Measurements from ENCODE around the gene KANSL1. TPM values are rescaled to one million over a fixed set of nuclear protein-coding genes. Genes with fewer than 3 reads are reported as not detected.

The KANSL1 gene
- total and polyA plus RNA-seq, 2 experiments from 2014 or later: 49.0 to 206 TPM

DNA sequence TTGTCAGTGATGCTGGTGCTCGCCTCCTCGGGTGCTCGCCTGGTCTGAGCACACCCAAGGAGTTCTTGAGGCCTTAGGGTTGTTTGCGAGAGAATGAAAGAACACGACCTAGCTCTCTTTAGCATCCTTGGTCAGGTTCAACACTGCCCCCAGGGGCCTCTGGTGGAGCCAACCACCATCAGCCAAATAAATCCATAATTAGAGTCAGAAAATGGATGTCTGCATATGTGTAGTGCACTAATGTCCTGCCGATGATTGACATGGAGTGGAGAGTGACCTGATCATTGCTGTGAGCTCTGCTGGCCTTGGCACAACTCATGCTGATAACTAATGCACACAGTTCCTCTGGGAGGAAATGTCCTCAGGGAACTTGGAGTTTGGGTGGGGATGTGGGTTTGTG, 202.3 kb downstream of the KANSL1 start:
- H2AFZ ChIP-seq: no peak overlapping the region
- H3K27ac Mint-ChIP-seq: no peak overlapping the region
- H3K36me3 Mint-ChIP-seq (ENCODE audit: low read depth): no peaks in the 10 kb centered on the region
- no peak for ATAC-seq
- no peaks in the 10 kb centered on the region for H3K79me2 ChIP-seq (replicated peaks; ENCODE audit: insufficient read depth)
- no peak overlapping the region for H3K4me3 ChIP-seq
- H3K36me3 ChIP-seq (ENCODE audit: insufficient read depth): no peaks in the 10 kb centered on the region
- H3K4me2 ChIP-seq: no peak overlapping the region
- H3K4me3 Mint-ChIP-seq: no peak overlapping the region
- TF ChIP-seq ZNF331 (CRISPR knock-in tag; IDR thresholded peaks at IDR 0.05; ENCODE audit: low read depth) (no peak), CREB1 (CRISPR knock-in tag; IDR thresholded peaks at IDR 0.05; ENCODE audit: low read depth) (no peak), JUNB (IDR thresholded peaks at IDR 0.05; ENCODE audit: unreplicated experiment) (no peak), POLR2AphosphoS5 (IDR thresholded peaks at IDR 0.05; ENCODE audit: low read depth) (no peak), EZH2phosphoT487 (IDR thresholded peaks at IDR 0.05; ENCODE audit: unreplicated experiment) (no peak), ZNF114 (CRISPR knock-in tag; IDR thresholded peaks at IDR 0.05) (no peak)
- TF ChIP-seq, protein P1, sequence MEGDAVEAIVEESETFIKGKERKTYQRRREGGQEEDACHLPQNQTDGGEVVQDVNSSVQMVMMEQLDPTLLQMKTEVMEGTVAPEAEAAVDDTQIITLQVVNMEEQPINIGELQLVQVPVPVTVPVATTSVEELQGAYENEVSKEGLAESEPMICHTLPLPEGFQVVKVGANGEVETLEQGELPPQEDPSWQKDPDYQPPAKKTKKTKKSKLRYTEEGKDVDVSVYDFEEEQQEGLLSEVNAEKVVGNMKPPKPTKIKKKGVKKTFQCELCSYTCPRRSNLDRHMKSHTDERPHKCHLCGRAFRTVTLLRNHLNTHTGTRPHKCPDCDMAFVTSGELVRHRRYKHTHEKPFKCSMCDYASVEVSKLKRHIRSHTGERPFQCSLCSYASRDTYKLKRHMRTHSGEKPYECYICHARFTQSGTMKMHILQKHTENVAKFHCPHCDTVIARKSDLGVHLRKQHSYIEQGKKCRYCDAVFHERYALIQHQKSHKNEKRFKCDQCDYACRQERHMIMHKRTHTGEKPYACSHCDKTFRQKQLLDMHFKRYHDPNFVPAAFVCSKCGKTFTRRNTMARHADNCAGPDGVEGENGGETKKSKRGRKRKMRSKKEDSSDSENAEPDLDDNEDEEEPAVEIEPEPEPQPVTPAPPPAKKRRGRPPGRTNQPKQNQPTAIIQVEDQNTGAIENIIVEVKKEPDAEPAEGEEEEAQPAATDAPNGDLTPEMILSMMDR (conservative IDR thresholded peaks at IDR 0.05; ENCODE audit: low read depth in 2 of 2): peak; percentile 16 to 23; a peak in 1 of 4 replicates
- TF ChIP-seq, protein P2, sequence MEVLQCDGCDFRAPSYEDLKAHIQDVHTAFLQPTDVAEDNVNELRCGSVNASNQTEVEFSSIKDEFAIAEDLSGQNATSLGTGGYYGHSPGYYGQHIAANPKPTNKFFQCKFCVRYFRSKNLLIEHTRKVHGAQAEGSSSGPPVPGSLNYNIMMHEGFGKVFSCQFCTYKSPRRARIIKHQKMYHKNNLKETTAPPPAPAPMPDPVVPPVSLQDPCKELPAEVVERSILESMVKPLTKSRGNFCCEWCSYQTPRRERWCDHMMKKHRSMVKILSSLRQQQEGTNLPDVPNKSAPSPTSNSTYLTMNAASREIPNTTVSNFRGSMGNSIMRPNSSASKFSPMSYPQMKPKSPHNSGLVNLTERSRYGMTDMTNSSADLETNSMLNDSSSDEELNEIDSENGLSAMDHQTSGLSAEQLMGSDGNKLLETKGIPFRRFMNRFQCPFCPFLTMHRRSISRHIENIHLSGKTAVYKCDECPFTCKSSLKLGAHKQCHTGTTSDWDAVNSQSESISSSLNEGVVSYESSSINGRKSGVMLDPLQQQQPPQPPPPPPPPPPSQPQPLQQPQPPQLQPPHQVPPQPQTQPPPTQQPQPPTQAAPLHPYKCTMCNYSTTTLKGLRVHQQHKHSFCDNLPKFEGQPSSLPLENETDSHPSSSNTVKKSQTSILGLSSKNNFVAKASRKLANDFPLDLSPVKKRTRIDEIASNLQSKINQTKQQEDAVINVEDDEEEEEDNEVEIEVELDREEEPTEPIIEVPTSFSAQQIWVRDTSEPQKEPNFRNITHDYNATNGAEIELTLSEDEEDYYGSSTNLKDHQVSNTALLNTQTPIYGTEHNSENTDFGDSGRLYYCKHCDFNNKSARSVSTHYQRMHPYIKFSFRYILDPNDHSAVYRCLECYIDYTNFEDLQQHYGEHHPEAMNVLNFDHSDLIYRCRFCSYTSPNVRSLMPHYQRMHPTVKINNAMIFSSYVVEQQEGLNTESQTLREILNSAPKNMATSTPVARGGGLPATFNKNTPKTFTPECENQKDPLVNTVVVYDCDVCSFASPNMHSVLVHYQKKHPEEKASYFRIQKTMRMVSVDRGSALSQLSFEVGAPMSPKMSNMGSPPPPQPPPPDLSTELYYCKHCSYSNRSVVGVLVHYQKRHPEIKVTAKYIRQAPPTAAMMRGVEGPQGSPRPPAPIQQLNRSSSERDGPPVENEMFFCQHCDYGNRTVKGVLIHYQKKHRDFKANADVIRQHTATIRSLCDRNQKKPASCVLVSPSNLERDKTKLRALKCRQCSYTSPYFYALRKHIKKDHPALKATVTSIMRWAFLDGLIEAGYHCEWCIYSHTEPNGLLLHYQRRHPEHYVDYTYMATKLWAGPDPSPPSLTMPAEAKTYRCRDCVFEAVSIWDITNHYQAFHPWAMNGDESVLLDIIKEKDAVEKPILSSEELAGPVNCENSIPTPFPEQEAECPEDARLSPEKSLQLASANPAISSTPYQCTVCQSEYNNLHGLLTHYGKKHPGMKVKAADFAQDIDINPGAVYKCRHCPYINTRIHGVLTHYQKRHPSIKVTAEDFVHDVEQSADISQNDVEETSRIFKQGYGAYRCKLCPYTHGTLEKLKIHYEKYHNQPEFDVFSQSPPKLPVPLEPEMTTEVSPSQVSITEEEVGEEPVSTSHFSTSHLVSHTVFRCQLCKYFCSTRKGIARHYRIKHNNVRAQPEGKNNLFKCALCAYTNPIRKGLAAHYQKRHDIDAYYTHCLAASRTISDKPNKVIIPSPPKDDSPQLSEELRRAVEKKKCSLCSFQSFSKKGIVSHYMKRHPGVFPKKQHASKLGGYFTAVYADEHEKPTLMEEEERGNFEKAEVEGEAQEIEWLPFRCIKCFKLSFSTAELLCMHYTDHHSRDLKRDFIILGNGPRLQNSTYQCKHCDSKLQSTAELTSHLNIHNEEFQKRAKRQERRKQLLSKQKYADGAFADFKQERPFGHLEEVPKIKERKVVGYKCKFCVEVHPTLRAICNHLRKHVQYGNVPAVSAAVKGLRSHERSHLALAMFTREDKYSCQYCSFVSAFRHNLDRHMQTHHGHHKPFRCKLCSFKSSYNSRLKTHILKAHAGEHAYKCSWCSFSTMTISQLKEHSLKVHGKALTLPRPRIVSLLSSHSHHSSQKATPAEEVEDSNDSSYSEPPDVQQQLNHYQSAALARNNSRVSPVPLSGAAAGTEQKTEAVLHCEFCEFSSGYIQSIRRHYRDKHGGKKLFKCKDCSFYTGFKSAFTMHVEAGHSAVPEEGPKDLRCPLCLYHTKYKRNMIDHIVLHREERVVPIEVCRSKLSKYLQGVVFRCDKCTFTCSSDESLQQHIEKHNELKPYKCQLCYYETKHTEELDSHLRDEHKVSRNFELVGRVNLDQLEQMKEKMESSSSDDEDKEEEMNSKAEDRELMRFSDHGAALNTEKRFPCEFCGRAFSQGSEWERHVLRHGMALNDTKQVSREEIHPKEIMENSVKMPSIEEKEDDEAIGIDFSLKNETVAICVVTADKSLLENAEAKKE (CRISPR knock-in tag; IDR thresholded peaks at IDR 0.05): no peak
- TF ChIP-seq, protein P3, sequence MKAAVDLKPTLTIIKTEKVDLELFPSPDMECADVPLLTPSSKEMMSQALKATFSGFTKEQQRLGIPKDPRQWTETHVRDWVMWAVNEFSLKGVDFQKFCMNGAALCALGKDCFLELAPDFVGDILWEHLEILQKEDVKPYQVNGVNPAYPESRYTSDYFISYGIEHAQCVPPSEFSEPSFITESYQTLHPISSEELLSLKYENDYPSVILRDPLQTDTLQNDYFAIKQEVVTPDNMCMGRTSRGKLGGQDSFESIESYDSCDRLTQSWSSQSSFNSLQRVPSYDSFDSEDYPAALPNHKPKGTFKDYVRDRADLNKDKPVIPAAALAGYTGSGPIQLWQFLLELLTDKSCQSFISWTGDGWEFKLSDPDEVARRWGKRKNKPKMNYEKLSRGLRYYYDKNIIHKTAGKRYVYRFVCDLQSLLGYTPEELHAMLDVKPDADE (IDR thresholded peaks at IDR 0.05): no peak
- H3K4me1 ChIP-seq (ENCODE audit: insufficient read depth): no peaks in the 10 kb centered on the region; the same call in 1 of the 2 replicates
- H3K27me3 ChIP-seq (ENCODE audit: insufficient read depth): no peaks in the 10 kb centered on the region
- H3K4me1 Mint-ChIP-seq: peaks cover 5% of the 10 kb centered on the region
- H3K27ac ChIP-seq (ENCODE audit: low read depth): no peak overlapping the region
- no peaks in the 10 kb centered on the region; the same call in 2 of the 3 replicates for H3K9me3 Mint-ChIP-seq
- peaks cover 8% of the 10 kb centered on the region for H3K27me3 Mint-ChIP-seq (ENCODE audit: insufficient read depth, low read depth, poor library complexity)
- H4K20me1 ChIP-seq (replicated peaks; ENCODE audit: insufficient read depth): no peaks in the 10 kb centered on the region
- no peaks in the 10 kb centered on the region for H3F3A ChIP-seq (replicated peaks; ENCODE audit: low read depth)
- DNase-seq (ENCODE audit: low spot score): no peak
- no peaks in the 10 kb centered on the region for H3K9me2 ChIP-seq (ENCODE audit: insufficient read depth)
